ENCODE measurements around the gene SNRNP25.

- TF ChIP-seq CTCF (IDR thresholded peaks at IDR 0.05) = no peak
- TF ChIP-seq EP300 (IDR thresholded peaks at IDR 0.05) = no peak
- TF ChIP-seq POLR2A (IDR thresholded peaks at IDR 0.05) = no peak
These were observed 32.9 kb downstream of the SNRNP25 start for GRCh38 chr16:86483-86952.
